DMS153 (cell line): ENCODE measurements around the gene MAGEB1.

ENCODE experiments used
- DNase-seq: peaks from one replicate; lab custom pipeline; 2025; lab: John Stamatoyannopoulos, UW

The MAGEB1 gene

DNA sequence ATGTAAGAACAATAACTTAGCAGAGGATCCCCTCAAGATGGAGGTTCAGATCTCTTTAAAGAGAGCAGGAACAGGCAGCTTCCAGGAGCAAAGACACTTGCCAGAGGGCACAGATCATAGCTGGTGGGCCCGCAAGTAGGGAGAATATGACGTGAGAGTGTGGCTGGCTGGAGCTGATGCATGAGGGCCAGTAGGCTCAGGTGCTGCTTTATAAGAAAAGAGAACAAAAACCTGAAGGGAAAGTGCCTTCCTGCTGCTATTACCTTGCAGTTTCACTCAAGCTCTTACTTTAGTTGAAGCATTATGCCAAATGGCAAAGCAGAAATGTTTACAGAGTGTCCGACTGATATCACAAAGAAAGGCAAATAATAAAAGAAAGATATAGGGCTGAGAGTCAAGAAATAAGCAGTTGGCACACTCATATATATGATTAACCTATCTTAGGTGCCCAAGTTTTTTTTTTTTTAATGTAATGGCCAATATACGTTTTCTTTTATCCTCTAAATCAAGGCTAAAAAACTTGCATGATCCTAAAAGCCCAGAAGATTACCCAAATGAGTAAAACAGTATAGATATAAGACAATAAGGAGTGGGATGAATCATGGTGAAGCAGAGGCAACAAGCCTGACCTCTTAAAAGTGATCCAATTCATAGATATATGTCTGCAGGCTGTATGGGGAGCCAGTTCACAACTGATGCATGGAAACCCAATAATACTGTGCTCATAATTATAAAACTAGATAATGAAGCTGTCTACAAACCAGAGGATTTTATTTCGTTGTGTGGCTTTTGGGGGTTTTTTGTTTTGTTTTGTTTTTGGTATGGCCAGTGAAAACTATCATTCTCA, 49.7 kb downstream of the MAGEB1 start:
- DNase-seq = no peak

DNA sequence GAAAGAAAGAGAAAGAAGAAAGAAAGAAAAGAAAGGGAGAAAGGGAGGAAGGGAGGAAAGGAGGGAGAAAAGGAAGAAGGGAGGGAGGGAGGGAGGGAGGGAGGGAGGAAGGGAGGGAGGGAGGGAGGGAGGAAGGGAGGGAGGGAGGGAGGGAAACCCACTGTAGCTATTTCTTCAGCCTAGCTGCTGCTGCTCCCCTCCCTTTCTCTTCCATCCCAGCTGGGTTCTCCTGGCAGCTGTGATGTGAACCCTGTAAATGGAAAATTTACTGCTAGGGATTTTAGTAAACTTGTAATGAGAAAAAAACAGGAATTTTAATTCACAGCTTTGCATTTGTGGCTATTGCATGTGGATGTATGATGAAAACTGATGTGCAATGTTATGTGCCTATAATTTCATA, 54.3 kb downstream of the MAGEB1 start:
- DNase-seq = no peak
